ENCODE results near the gene SLC6A1.
"Not testable (repeated sequence)": the region's sequence is repeated elsewhere in the genome, so short reads cannot be mapped to it uniquely, and the experiment has no call there.

The SLC6A1 gene

GRCh38 chr3:11062704-11063103 is 70.2 kb downstream of the SLC6A1 start:
- H3K4me3 ChIP-seq (ENCODE audit: extremely low read depth, insufficient read depth, low read length, poor library complexity, severe bottlenecking), result no peak overlapping the region
- no peak overlapping the region for H3K27ac ChIP-seq (ENCODE audit: low read depth, low read length, severe bottlenecking)
- H3K4me1 ChIP-seq (ENCODE audit: control insufficient read depth, insufficient read depth, low read length, poor library complexity, severe bottlenecking), result no peaks in the 10 kb centered on the region
- H3K36me3 ChIP-seq (ENCODE audit: control insufficient read depth, insufficient read depth, low read length), result no peaks in the 10 kb centered on the region
- 90 to 98% methylated on average over 7 of the region's 7 CpGs for WGBS, 2 experiments (ENCODE audit: insufficient coverage in 2 of 2)
- H3K9me3 ChIP-seq (ENCODE audit: control insufficient read depth, low read length), result peaks cover 7% of the 10 kb centered on the region

- no peak overlapping the region for H3K27ac ChIP-seq (ENCODE audit: low read depth, low read length, severe bottlenecking)
- H3K4me3 ChIP-seq (ENCODE audit: extremely low read depth, insufficient read depth, low read length, poor library complexity, severe bottlenecking), result no peak overlapping the region
- H3K9me3 ChIP-seq (ENCODE audit: control insufficient read depth, low read length), result peaks cover 4% of the 10 kb centered on the region
- WGBS, 2 experiments (ENCODE audit: insufficient coverage in 2 of 2), result 86 to 94% methylated on average over 21 of the region's 26 CpGs
- H3K4me1 ChIP-seq (ENCODE audit: control insufficient read depth, insufficient read depth, low read length, poor library complexity, severe bottlenecking), result no peaks in the 10 kb centered on the region
- no peaks in the 10 kb centered on the region for H3K36me3 ChIP-seq (ENCODE audit: control insufficient read depth, insufficient read depth, low read length)
Measured at GRCh38 chr3:11071096-11071755, 78.7 kb downstream of the SLC6A1 start.

- no peak overlapping the region for H3K27ac ChIP-seq (ENCODE audit: low read depth, low read length, severe bottlenecking)
- WGBS, 2 experiments (ENCODE audit: insufficient coverage in 2 of 2), result 70 to 93% methylated on average over 2 to 4 of the region's 5 CpGs
- H3K4me3 ChIP-seq (ENCODE audit: extremely low read depth, insufficient read depth, low read length, poor library complexity, severe bottlenecking), result no peak overlapping the region
- H3K4me1 ChIP-seq (ENCODE audit: control insufficient read depth, insufficient read depth, low read length, poor library complexity, severe bottlenecking), result no peaks in the 10 kb centered on the region
- H3K9me3 ChIP-seq (ENCODE audit: control insufficient read depth, low read length), result peaks cover 2% of the 10 kb centered on the region
- no peaks in the 10 kb centered on the region for H3K36me3 ChIP-seq (ENCODE audit: control insufficient read depth, insufficient read depth, low read length)
Measured at GRCh38 chr3:11072631-11073030, 80.1 kb downstream of the SLC6A1 start.

GRCh38 chr3:11074011-11074410 is 81.5 kb downstream of the SLC6A1 start:
- WGBS, 2 experiments (ENCODE audit: insufficient coverage in 2 of 2), result no CpG with 5 or more reads among the region's 2 CpGs
- Histone ChIP-seq H3K27ac (ENCODE audit: low read depth, low read length, severe bottlenecking) (no peak overlapping the region), H3K4me3 (ENCODE audit: extremely low read depth, insufficient read depth, low read length, poor library complexity, severe bottlenecking) (no peak overlapping the region), H3K9me3 (ENCODE audit: control insufficient read depth, low read length) (no peaks in the 10 kb centered on the region), H3K36me3 (ENCODE audit: control insufficient read depth, insufficient read depth, low read length) (no peaks in the 10 kb centered on the region), H3K4me1 (ENCODE audit: control insufficient read depth, insufficient read depth, low read length, poor library complexity, severe bottlenecking) (no peaks in the 10 kb centered on the region)

- no peaks in the 10 kb centered on the region for H3K36me3 ChIP-seq (ENCODE audit: control insufficient read depth, insufficient read depth, low read length)
- H3K4me1 ChIP-seq (ENCODE audit: control insufficient read depth, insufficient read depth, low read length, poor library complexity, severe bottlenecking), result no peaks in the 10 kb centered on the region
- no peak overlapping the region for H3K27ac ChIP-seq (ENCODE audit: low read depth, low read length, severe bottlenecking)
- no peak overlapping the region for H3K4me3 ChIP-seq (ENCODE audit: extremely low read depth, insufficient read depth, low read length, poor library complexity, severe bottlenecking)
- WGBS, 2 experiments (ENCODE audit: insufficient coverage in 2 of 2), result 85 to 90% methylated on average over 3 of the region's 3 CpGs
- H3K9me3 ChIP-seq (ENCODE audit: control insufficient read depth, low read length), result no peaks in the 10 kb centered on the region
Measured at GRCh38 chr3:11074451-11074850, 81.9 kb downstream of the SLC6A1 start.

GRCh38 chr3:11075122-11075521 is 82.6 kb downstream of the SLC6A1 start:
- H3K4me3 ChIP-seq (ENCODE audit: extremely low read depth, insufficient read depth, low read length, poor library complexity, severe bottlenecking); H3K9me3 ChIP-seq (ENCODE audit: control insufficient read depth, low read length); H3K36me3 ChIP-seq (ENCODE audit: control insufficient read depth, insufficient read depth, low read length); H3K27ac ChIP-seq (ENCODE audit: low read depth, low read length, severe bottlenecking); H3K4me1 ChIP-seq (ENCODE audit: control insufficient read depth, insufficient read depth, low read length, poor library complexity, severe bottlenecking): not testable (repeated sequence)
- WGBS, 2 experiments (ENCODE audit: insufficient coverage in 2 of 2), result 80 to 83% methylated on average over 1 to 2 of the region's 2 CpGs

- WGBS, 2 experiments (ENCODE audit: insufficient coverage in 2 of 2), result 70% methylated on average over 6 of the region's 6 CpGs; no CpG with 5 or more reads in 1 of the 2 experiments
- Histone ChIP-seq H3K4me1 (ENCODE audit: control insufficient read depth, insufficient read depth, low read length, poor library complexity, severe bottlenecking) (no peaks in the 10 kb centered on the region), H3K27ac (ENCODE audit: low read depth, low read length, severe bottlenecking) (no peak overlapping the region), H3K36me3 (ENCODE audit: control insufficient read depth, insufficient read depth, low read length) (no peaks in the 10 kb centered on the region), H3K9me3 (ENCODE audit: control insufficient read depth, low read length) (no peaks in the 10 kb centered on the region), H3K4me3 (ENCODE audit: extremely low read depth, insufficient read depth, low read length, poor library complexity, severe bottlenecking) (no peak overlapping the region)
Measured at GRCh38 chr3:11076711-11077110, 84.2 kb downstream of the SLC6A1 start.

GRCh38 chr3:11077466-11077865 is 84.9 kb downstream of the SLC6A1 start:
- no peaks in the 10 kb centered on the region for H3K36me3 ChIP-seq (ENCODE audit: control insufficient read depth, insufficient read depth, low read length)
- WGBS, 2 experiments (ENCODE audit: insufficient coverage in 2 of 2), result 100% methylated on average over 1 of the region's 2 CpGs
- H3K4me1 ChIP-seq (ENCODE audit: control insufficient read depth, insufficient read depth, low read length, poor library complexity, severe bottlenecking), result no peaks in the 10 kb centered on the region
- no peak overlapping the region for H3K27ac ChIP-seq (ENCODE audit: low read depth, low read length, severe bottlenecking)
- no peaks in the 10 kb centered on the region for H3K9me3 ChIP-seq (ENCODE audit: control insufficient read depth, low read length)
- no peak overlapping the region for H3K4me3 ChIP-seq (ENCODE audit: extremely low read depth, insufficient read depth, low read length, poor library complexity, severe bottlenecking)

- H3K4me1 ChIP-seq (ENCODE audit: control insufficient read depth, insufficient read depth, low read length, poor library complexity, severe bottlenecking), result no peaks in the 10 kb centered on the region
- no peaks in the 10 kb centered on the region for H3K9me3 ChIP-seq (ENCODE audit: control insufficient read depth, low read length)
- no peaks in the 10 kb centered on the region for H3K36me3 ChIP-seq (ENCODE audit: control insufficient read depth, insufficient read depth, low read length)
- no peak overlapping the region for H3K27ac ChIP-seq (ENCODE audit: low read depth, low read length, severe bottlenecking)
- no peak overlapping the region for H3K4me3 ChIP-seq (ENCODE audit: extremely low read depth, insufficient read depth, low read length, poor library complexity, severe bottlenecking)
- WGBS, 2 experiments (ENCODE audit: insufficient coverage in 2 of 2), result 77 to 93% methylated on average over 4 of the region's 5 CpGs
Measured at GRCh38 chr3:11078826-11079515, 86.4 kb downstream of the SLC6A1 start.

GRCh38 chr3:11080492-11080891 is 87.9 kb downstream of the SLC6A1 start:
- WGBS, 2 experiments (ENCODE audit: insufficient coverage in 2 of 2), result 89 to 90% methylated on average over 4 of the region's 5 CpGs
- Histone ChIP-seq H3K9me3 (ENCODE audit: control insufficient read depth, low read length) (no peaks in the 10 kb centered on the region), H3K4me3 (ENCODE audit: extremely low read depth, insufficient read depth, low read length, poor library complexity, severe bottlenecking) (no peak overlapping the region), H3K36me3 (ENCODE audit: control insufficient read depth, insufficient read depth, low read length) (no peaks in the 10 kb centered on the region), H3K4me1 (ENCODE audit: control insufficient read depth, insufficient read depth, low read length, poor library complexity, severe bottlenecking) (no peaks in the 10 kb centered on the region), H3K27ac (ENCODE audit: low read depth, low read length, severe bottlenecking) (no peak overlapping the region)

- no peaks in the 10 kb centered on the region for H3K9me3 ChIP-seq (ENCODE audit: control insufficient read depth, low read length)
- H3K36me3 ChIP-seq (ENCODE audit: control insufficient read depth, insufficient read depth, low read length), result no peaks in the 10 kb centered on the region
- H3K4me3 ChIP-seq (ENCODE audit: extremely low read depth, insufficient read depth, low read length, poor library complexity, severe bottlenecking), result no peak overlapping the region
- no peak overlapping the region for H3K27ac ChIP-seq (ENCODE audit: low read depth, low read length, severe bottlenecking)
- H3K4me1 ChIP-seq (ENCODE audit: control insufficient read depth, insufficient read depth, low read length, poor library complexity, severe bottlenecking), result peaks cover 2% of the 10 kb centered on the region
- 100% methylated on average over 1 of the region's 2 CpGs; no CpG with 5 or more reads in 1 of the 2 experiments for whole genome bisulfite sequencing, 2 experiments (ENCODE audit: insufficient coverage in 2 of 2)
Measured at GRCh38 chr3:11084098-11084497, 91.5 kb downstream of the SLC6A1 start.
